ENCODE measurements around the gene MASP2.

DNA sequence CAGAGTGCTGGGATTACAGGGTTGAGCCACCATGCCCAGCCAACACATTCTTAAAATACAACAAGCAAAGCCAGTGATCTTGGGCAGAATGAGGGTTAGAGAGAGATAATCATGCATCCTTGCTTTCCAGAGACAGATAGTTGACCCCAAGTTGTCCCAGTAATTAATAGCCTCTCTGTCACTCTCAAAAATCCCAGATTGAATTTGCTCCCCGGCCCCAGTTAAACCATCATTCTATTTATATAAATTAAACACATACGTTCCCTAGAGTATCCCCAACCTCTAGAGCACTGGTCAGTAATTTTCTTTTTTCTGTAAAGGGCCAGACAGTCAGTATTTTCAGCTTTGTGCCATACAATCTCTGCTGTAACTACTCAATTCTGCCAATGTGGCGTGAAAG, 50.9 kb downstream of the MASP2 start:
- no peak for TF ChIP-seq POLR2A (IDR thresholded peaks at IDR 0.05)
- TF ChIP-seq POLR2AphosphoS5 (IDR thresholded peaks at IDR 0.05), result no peak
